HG03108 (cell line): ENCODE data around the gene FCSK.

Experiments used
- ATAC-seq: cut with Tn5 transposase; IDR thresholded peaks from one replicate; pipeline ENCODE4 v1.9.1; 2021; ENCODE audit warnings: moderate library complexity; ENCODE audit not compliant: unreplicated experiment

Gene FCSK

DNA sequence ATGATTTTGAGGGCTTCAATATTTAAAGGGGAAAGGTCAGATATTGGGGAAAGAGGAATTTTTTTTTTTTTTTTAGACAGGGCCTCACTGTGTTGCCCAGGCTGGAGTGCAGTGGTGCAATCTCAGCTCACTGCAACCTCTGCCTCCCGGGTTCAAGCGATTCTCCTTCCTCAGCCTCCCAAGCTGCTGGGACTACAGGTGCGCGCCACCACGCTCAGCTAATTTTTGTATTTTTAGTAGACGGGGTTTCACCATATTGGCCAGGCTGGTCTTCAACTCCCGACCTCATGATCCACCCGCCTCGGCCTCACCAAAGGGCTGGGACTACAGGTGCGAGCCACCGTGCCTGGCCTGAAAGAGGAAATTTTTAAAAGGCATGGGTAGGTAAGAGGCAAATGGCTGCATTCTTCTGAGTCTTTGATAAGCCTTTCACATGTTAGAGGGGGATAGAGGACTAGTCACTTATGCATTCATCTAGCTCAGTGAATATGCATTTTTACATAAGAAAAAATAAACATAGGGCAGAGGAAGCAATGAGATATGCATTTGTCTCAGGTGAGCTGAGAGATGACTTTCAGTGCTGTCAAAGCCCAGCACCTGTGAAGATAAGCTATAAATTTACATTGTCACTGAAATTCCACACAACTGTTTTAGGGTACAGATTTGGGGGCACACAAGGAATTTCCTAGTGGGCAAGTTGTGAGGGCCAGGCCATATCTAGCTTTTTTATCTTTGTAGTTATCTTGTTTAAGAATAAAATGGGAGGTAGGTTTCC is 1.1 kb upstream of the FCSK start:
- ATAC-seq = no peak

DNA sequence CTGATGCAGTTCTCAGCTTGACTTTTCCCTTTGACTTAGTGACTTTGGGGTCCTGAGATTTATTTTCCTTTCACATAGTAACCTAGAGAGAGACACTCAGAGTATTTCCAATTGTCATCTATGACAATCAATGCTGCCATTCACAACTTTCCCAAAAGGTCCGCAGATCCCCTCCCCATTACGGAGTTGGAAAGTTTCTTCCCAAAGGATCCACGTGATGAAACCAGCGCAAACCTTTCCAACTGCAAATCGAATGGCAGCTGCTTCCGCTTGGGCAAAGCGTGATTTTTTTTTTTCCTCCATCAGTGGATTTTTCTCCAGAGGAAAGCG is 538 bp upstream of the FCSK start:
- no peak for ATAC-seq

DNA sequence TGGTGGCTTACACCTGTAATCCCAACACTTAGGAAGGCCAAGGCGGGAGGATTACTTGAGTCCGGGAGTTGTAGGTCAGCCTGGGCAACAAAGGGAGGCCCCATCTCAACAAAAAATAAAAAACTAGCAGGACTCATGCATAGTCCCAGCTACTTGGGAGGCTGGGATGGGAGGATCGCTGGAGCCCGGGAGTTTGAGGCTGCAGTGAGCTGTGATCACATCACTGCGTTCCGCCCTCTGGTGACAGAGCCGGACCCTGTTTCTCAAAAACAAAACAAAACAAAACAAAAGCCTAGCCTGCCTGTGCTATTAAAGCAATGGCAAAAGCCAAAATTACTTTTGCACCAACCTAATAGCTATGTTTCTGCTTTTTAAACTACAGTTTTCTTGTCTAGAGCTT is 1.5 kb downstream of the FCSK start:
- ATAC-seq = no peak

- no peak for ATAC-seq
Observed at GRCh38 chr16:70457446-70458166, 3.2 kb downstream of the FCSK start.

DNA sequence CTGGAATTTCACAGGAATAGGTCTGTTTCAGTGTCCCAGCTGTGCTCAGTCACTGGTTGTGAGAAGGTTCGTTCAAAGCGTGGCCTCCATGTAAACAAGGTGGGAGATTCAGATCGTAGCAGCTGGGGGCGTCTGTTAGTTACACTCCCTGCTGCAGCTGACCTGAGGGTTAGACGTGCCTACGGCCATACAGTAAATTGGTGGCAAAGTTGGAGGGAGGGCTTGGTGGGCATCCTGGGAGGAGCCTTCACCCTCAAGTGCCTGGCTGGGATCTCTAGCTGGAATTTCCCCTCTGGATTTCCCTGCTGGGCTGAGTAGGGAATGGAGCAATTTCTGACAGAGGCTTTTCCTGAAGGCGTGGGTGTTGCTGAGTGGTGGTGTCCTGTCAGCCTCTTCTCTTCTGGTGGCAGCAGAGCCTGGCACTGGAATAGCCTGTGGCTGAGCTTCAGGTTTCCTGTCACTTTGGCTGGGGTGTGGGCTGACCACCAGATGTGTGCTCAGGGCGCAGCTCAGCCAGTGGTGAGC is 6.4 kb downstream of the FCSK start:
- no peak for ATAC-seq

- no peak for ATAC-seq
Observed at GRCh38 chr16:70463235-70463634, 8.8 kb downstream of the FCSK start.

DNA sequence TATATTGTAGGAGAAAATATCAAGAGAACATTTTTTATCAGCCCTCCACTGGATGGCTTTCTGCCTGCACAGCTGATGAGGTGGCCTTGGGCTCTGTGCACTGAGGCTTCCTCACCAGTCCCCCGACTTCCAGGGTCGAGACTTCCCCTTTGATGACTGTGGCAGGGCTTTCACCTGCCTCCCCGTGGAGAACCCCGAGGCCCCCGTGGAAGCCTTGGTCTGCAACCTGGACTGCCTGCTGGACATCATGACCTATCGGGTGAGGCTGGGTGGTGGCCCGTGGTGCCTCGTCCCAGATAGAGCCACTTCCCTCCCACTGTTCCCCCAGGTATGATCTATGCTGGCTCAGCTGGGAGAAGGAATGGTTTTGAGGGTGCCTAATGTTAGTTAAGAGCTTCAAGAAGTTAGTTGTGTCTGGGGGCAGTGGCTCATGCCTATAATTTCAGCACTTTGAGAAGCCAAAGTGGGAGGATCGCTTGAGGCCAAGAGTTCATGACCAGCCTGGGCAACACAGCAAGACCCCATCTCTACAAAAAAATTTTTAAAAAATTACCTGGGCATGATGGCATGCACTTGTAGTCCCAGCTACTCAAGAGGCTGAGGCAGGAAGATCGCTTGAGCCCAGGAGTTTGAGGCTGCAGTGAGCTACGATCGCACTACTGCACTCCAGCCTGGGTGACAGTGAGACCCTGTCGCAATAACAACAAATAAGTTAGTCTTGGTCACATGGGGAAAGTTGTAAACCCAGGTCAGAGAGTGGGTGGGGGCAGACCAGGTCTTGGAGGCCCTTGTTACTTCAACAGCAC is 11.8 kb downstream of the FCSK start:
- ATAC-seq = no peak

GRCh38 chr16:70466805-70467076 is 12.3 kb downstream of the FCSK start:
- no peak for ATAC-seq

DNA sequence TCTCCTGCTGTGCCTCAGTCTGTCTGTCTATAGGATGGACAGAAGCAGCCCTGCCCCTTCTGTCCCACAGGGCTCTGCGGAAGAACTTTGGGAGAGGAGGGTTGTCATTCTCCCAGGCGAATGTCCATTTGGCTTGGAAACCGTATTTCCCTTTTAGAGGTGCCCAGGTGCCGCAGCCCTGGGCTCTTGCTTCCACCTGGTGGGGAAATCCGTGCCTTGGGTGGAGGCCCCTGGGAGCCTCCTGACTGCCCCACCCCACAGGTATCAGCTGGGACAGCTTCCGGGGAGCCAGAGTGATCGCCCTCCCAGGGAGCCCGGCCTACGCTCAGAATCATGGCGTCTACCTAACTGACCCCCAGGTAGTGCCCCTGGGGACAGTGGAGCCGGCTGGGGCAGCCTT is 12.7 kb downstream of the FCSK start:
- ATAC-seq = no peak

DNA sequence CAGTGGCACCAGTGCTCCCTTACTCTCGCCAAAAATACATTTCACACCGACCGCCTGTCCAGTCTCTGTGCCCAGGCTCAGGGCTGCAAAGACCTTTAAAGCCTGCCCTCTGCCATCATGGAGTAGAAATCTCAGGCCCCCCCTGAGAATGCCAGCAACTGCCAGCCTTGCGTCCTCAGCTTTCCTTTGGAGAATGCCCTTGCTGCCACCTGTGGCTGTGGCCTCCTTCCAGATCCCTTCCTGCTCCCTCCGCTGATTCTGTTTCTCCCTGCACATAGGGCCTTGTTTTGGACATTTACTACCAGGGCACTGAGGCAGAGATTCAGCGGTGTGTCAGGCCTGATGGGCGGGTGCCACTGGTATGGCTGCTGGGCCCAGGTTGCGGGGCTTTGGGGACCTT is 13.2 kb downstream of the FCSK start:
- no peak for ATAC-seq

- no peak for ATAC-seq
Observed at GRCh38 chr16:70468776-70469525, 14.6 kb downstream of the FCSK start.

- ATAC-seq = no peak
Observed at GRCh38 chr16:70470141-70470926, 15.9 kb downstream of the FCSK start.

DNA sequence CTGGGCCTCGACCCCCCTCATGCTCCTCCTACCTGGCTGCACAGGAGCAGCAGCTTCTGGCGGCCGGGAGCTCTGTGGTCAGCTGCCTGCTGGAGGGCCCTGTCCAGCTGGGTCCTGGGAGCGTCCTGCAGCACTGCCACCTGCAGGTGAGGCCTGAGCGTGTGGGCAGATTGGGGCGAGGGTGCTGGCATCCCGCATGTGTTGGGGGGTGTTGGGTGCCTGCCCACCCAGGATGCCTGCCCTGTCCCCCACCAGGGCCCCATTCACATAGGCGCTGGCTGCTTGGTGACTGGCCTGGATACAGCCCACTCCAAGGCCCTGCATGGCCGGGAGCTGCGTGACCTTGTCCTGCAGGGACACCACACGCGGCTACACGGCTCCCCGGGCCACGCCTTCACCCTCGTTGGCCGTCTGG is 16.5 kb downstream of the FCSK start:
- ATAC-seq = no peak

- no peak for ATAC-seq
Observed at GRCh38 chr16:70472786-70473433, 18.5 kb downstream of the FCSK start.

DNA sequence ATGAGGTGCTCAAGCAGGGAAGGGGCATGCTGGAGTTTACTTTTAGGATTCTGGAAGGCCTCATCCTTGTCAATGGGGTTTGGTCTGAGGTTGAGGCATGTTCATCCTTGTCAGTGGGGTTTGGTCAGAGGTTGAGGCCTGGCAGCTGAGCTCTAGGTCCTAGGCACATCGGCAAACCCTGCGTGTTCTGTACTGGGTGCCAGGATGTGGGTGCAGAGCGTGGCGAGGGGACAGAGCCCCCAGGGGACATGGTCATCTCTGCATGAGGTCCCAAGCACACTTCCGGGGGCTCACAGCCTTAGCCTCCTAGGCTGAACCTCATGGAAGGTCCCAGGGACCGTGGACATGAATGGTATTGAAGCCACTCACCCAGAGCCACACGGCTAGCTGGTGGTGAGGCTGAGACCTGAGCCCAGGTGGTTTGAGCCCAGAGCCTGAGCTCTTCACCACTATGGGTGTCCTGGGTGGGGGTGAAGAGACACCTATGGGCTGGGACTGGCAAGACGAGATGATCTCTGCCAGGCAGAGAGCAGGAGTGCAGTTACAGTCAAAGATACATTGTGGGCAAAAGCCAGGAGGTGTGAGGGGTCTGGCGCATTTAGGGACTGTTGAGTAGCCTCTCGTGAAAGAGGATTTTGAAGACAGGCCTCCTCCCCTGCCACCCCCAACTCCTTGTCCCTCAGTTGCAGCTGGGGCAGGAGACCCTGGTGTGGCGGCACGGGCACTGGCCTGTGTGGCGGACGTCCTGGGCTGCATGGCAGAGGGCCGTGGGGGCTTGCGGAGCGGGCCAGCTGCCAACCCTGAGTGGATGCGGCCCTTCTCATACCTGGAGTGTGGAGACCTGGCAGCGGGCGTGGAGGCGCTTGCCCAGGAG is 19.3 kb downstream of the FCSK start:
- ATAC-seq = no peak

DNA sequence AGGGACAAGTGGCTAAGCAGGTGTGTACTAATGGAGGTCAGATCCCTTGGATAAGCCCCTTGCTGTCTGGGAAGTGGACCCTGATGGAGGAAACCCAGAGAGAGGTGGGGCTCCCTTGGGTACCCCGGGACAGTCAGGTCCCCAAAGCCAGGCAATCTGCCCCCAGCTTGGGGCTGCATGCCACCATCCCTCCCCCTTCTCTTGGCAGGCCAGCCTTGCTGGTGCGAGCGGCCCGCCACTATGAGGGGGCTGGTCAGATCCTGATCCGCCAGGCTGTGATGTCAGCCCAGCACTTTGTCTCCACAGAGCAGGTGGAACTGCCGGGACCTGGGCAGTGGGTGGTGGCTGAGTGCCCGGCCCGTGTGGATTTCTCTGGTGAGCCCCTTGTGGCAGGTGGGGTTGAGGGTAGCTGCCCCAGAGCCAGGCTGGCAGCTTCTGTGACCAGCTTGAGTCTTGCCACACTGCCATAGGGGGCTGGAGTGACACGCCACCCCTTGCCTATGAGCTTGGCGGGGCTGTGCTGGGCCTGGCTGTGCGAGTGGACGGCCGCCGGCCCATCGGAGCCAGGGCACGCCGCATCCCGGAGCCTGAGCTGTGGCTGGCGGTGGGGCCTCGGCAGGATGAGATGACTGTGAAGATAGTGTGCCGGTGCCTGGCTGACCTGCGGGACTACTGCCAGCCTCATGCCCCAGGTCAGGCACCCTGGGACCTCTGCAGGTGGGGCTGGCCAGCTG is 20.1 kb downstream of the FCSK start:
- no peak for ATAC-seq

DNA sequence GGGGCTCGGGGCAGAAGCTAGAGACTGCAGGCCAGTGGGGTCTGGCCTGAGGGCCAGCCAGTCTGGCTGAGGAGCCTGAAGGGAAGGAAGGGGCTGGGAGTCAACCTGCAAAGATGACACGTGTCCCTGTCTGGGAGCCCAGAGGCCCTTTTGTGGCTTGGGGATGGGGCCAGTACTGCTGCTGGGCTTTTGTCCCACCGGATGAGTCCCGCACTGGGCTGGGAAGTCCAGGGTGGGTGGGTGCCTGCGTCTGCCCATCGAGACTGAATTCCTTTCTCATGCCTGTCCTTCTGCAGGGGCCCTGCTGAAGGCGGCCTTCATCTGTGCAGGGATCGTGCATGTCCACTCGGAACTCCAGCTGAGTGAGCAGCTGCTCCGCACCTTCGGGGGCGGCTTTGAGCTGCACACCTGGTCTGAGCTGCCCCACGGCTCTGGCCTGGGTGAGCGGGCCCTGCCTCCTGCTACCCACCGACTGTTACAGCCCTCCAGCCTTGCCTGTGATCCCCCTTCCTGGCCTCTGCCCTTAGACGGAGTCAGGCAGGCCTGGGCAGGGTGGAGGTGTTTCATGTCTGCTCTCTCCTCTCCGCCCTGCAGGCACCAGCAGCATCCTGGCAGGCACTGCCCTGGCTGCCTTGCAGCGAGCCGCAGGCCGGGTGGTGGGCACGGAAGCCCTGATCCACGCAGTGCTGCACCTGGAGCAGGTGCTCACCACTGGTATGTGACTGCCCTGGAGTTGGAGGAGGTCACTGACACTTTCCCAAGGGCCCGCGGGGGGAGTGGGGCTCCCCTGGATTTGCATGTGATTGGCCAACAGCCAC is 20.9 kb downstream of the FCSK start:
- no peak for ATAC-seq
